AG10803 (cell line): ENCODE results near the gene CENPO.

Experiments used
- DNase-seq: peaks from one replicate; pipeline ENCODE4 v3.0.0; 2010; ENCODE audit warnings: low read depth
- H3K4me3 ChIP-seq: 2 replicates; pipeline ENCODE4 v1.5.1; 2011; ENCODE audit warnings: mild to moderate bottlenecking, low read length, control low read depth
- TF ChIP-seq, protein P1 (sequence below): conservative IDR thresholded peaks from 2 replicates; pipeline ENCODE4 v1.5.1; 2011; ENCODE audit warnings: mild to moderate bottlenecking, low read length, control low read depth, inconsistent platforms

The CENPO gene

GRCh38 chr2:24818721-24819167 is 25.5 kb downstream of the CENPO start:
- H3K4me3 ChIP-seq: no peak overlapping the region
- DNase-seq: no peak
- TF ChIP-seq, protein P1, sequence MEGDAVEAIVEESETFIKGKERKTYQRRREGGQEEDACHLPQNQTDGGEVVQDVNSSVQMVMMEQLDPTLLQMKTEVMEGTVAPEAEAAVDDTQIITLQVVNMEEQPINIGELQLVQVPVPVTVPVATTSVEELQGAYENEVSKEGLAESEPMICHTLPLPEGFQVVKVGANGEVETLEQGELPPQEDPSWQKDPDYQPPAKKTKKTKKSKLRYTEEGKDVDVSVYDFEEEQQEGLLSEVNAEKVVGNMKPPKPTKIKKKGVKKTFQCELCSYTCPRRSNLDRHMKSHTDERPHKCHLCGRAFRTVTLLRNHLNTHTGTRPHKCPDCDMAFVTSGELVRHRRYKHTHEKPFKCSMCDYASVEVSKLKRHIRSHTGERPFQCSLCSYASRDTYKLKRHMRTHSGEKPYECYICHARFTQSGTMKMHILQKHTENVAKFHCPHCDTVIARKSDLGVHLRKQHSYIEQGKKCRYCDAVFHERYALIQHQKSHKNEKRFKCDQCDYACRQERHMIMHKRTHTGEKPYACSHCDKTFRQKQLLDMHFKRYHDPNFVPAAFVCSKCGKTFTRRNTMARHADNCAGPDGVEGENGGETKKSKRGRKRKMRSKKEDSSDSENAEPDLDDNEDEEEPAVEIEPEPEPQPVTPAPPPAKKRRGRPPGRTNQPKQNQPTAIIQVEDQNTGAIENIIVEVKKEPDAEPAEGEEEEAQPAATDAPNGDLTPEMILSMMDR: no peak

GRCh38 chr2:24819442-24820174 is 26.4 kb downstream of the CENPO start:
- TF ChIP-seq, protein P1: no peak
- DNase-seq: no peak
- H3K4me3 ChIP-seq: no peak overlapping the region

GRCh38 chr2:24820175-24820513 is 26.9 kb downstream of the CENPO start:
- H3K4me3 ChIP-seq: no peak overlapping the region
- TF ChIP-seq, protein P1: no peak
- no peak for DNase-seq

DNA sequence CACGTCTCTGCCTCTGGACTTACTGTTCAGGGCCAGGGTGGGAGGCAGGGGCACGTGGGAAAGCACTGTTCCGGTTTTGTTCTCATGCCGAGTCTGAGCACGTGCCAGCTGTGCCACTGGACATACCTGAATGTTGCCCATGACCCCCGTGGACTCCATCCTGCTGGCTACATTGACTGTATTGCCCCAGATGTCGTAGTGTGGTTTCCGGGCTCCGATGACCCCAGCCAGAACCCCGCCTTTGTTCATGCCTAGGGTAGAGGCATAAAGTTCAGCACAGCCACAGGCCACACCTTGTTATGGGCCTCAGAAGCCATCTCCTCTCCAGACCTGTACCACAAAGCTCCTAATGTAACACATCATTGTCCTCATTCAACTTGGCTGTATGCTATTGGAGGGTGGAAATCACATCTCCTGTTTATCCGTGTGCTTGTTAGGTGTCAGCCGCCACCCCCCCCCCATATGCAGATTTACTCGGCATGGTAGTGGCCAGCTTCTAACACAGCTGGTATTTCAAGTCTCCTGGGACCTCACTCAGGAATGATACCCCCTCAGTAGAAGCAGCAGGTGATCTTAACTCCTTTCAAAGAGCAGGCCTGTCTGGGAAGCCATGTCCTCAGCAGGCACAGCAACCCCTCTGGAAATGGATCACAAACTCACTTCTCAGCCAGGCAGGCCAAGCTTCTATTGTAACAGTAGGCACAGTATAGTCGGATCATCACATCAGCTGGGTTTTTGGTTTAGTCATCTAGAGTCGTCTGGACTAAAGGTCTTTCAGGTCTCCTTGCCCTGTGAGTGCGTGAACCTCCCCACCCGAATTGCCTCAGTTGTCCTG is 27.6 kb downstream of the CENPO start:
- DNase-seq: no peak
- TF ChIP-seq, protein P1: no peak
- H3K4me3 ChIP-seq: no peak overlapping the region

DNA sequence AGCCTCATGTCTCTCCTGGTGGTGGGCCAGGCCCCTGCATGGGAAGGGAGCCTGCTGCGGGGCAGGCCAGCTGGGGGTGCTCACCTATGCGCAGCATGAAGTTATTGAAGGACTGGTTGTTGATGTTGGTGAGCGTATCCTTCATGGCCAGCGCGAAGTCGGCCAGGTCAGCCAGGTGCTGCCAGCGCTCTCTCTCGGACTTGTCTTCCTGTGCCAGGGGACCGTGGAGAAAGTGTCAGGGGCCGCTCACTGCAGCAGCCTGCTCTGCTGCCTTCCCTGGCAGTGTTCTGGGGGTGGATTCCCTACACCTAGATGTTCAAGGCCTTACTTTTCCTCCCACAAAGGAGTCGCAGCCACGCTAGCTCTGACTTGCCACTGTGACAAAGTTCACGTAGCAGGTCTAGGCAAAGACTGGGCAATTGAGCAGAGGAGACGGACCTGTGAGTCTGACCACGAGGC is 28.2 kb downstream of the CENPO start:
- TF ChIP-seq, protein P1: no peak
- H3K4me3 ChIP-seq: no peak overlapping the region
- no peak for DNase-seq

- no peak overlapping the region for H3K4me3 ChIP-seq
- TF ChIP-seq, protein P1: no peak
- no peak for DNase-seq
Measured at GRCh38 chr2:24822049-24822706, 29.0 kb downstream of the CENPO start.
